Pancreas (tissue), 10 donors: ENCODE measurements around the gene CDH7. TPM values are rescaled to one million over a fixed set of nuclear protein-coding genes. Genes with fewer than 3 reads are reported as not detected.
A peak's percentile ranks its signal among the peaks of the same experiment; 100 is the strongest.

Experiments
- ATAC-seq, 4 donors: fragments of 200-7000 bp; cut with Tn5 transposase; one replicate each; pipeline versions ENCODE4 v1.8.0 to v1.9.1; 2020; ENCODE audit warnings: mild to moderate bottlenecking in 4 of 4, moderate library complexity in 4 of 4
- DNase-seq, 6 donors: peaks; one replicate each; pipeline ENCODE4 v3.0.0-alpha.2; 2020
- FAIRE-seq: peaks from 2 replicates; lab custom pipeline; 2012; peaks lifted over from hg19 to GRCh38; lab: Jason Lieb, UNC
- H3K27ac ChIP-seq, 4 donors: fragments of 200-600 bp; sonication (generic); 1 replicate in 3 of 4; 2 replicates in 1 of 4; pipeline versions ENCODE4 v1.5.0 to v1.8.0; 2020
- H3K27me3 ChIP-seq, 4 donors: fragments of 200-600 bp; one replicate each; pipeline ENCODE4 v1.8.0; 2021
- H3K36me3 ChIP-seq, 3 donors: fragments of 200-600 bp; sonication (generic) in 1 of 3; one replicate each; pipeline versions ENCODE4 v1.5.0 to v1.8.0; 2020 to 2021
- H3K4me1 ChIP-seq, 3 donors: fragments of 200-600 bp; one replicate each; pipeline ENCODE4 v1.8.0; 2021
- H3K4me3 ChIP-seq, 4 donors: fragments of 200-600 bp; sonication (generic) in 2 of 4; one replicate each; pipeline versions ENCODE4 v1.5.0 to v1.8.0; 2020 to 2021
- H3K9me3 ChIP-seq, 4 donors: fragments of 200-600 bp; one replicate each; pipeline ENCODE4 v1.8.0; 2021
- WGBS, 2 donors: extraction: QIAGEN DNeasy Blood & Tissue Kit; methylation state at CpG; one replicate each; pipeline ENCODE4 v1.1.7; 2013; 5-methylcytosine and 5-hydroxymethylcytosine counted together
- intact Hi-C, 3 donors: fragments of 100-400 bp; cut with DNase I; formaldehyde crosslinking; loops; one replicate each; pipeline versions ENCODE4 v1.11.1 to v1.14.2; 2022
- polyA plus RNA-seq, 2 donors: library from polyadenylated mRNA; stranded (reverse); fragments of 200-250 nt; gene quantifications; one replicate each; pipeline ENCODE4 v1.2.3, GENCODE V29; 2013
- total RNA-seq, 6 donors: library from RNA; stranded (reverse); fragmentation: NEBNext Ultra II Directional in 4 of 6; extraction: Animal tissue kit (Norgen Biotek cat#: 25700) in 4 of 6; gene quantifications; one replicate each; pipeline versions ENCODE4 v1.2.1 to v1.2.4, GENCODE V29; 2021 to 2023
- TF ChIP-seq, protein P1 (sequence below), 4 donors: fragments of 200-600 bp; sonication (generic) in 3 of 4; IDR thresholded peaks; one replicate each; pipeline versions ENCODE4 v1.5.0 to v1.8.0; 2021; ENCODE audit warnings: antibody characterized with exemption in 4 of 4
- donor health status: healthy with polysubstance abuse.
- donor health status: DM: no; HTN: no; CAD: no; lungs with moderate emphysema.
- donor health status: DM: no; HTN: no; CAD: no.
- donor health status: control.
- donor health status: control.
- donor health status: Bipolar disorder and iron deficiency.
- donor health status: DM: yes; HTN: yes; CAD: no.
- donor health status: DM: no; HTN: no; CAD: no.
- donor health status: DM: no; HTN: no; CAD: no.
- donor health status: DM: yes; HTN: yes; CAD: no.

The CDH7 gene
- total and polyA plus RNA-seq, 8 donors = not detected

- Histone ChIP-seq H3K36me3 (no peaks in the 10 kb centered on the region), H3K27ac (no peak overlapping the region), H3K4me3 (no peak overlapping the region), H3K27me3 (no peaks in the 10 kb centered on the region), H3K4me1 (no peaks in the 10 kb centered on the region), H3K9me3 (no peaks in the 10 kb centered on the region)
- no peak for ATAC-seq
- TF ChIP-seq, protein P1, sequence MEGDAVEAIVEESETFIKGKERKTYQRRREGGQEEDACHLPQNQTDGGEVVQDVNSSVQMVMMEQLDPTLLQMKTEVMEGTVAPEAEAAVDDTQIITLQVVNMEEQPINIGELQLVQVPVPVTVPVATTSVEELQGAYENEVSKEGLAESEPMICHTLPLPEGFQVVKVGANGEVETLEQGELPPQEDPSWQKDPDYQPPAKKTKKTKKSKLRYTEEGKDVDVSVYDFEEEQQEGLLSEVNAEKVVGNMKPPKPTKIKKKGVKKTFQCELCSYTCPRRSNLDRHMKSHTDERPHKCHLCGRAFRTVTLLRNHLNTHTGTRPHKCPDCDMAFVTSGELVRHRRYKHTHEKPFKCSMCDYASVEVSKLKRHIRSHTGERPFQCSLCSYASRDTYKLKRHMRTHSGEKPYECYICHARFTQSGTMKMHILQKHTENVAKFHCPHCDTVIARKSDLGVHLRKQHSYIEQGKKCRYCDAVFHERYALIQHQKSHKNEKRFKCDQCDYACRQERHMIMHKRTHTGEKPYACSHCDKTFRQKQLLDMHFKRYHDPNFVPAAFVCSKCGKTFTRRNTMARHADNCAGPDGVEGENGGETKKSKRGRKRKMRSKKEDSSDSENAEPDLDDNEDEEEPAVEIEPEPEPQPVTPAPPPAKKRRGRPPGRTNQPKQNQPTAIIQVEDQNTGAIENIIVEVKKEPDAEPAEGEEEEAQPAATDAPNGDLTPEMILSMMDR (IDR thresholded peaks at IDR 0.05) = no peak
- 66 to 80% methylated on average over 3 of the region's 3 CpGs for WGBS, 2 donors
- no peak for DNase-seq
- FAIRE-seq = no peak
- intact Hi-C loops = no loop called here
Measured at GRCh38 chr18:65919018-65919417, 168.2 kb downstream of the CDH7 start.

DNA sequence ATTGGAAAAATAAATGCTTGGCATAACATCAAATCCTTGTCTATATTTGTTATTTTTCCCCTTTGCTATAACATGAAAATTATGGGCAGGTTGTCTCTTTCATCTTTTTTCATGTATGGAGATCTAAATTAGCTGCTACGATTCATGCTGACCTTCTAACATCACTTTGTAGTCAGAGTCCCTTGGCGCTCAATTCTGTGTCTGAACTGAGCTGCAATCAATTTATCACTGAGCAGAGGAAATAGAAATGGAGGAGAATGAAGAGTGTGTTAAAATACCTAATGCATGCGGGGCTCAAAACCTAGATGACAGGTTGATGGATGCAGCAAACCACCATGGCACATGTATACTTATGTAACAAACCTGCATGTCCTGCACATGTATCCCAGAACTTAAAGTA, 168.9 kb downstream of the CDH7 start:
- FAIRE-seq = no peak
- no peaks in the 10 kb centered on the region for H3K27me3 ChIP-seq
- H3K4me3 ChIP-seq = no peak overlapping the region
- no peak for DNase-seq
- H3K36me3 ChIP-seq = no peaks in the 10 kb centered on the region
- H3K4me1 ChIP-seq = no peaks in the 10 kb centered on the region
- TF ChIP-seq, protein P1 (IDR thresholded peaks at IDR 0.05) = no peak
- no peak overlapping the region for H3K27ac ChIP-seq
- WGBS, 2 donors = 31 to 48% methylated on average over 3 of the region's 3 CpGs
- intact Hi-C loops = no loop called here
- ATAC-seq = no peak
- no peaks in the 10 kb centered on the region for H3K9me3 ChIP-seq

DNA sequence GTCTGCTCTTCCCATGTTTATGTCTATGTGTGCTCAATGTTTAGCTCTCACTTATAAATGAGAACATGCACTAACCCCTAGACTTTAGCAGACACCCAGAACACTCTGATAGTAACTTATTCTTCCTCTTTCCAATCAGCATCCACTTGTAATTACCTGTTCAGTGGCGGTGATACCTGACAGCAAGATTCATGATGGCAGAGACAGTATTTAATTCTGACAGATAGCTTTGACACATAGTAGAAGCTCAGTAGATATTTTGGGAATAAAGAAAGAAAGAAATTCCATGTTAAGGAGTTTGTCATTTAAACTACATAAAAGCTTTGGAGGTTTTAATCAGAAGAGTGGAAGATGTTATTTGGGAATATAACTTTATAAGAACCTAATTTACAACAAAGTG, 171.3 kb downstream of the CDH7 start:
- no peak for DNase-seq
- Histone ChIP-seq H3K4me1 (no peaks in the 10 kb centered on the region), H3K27ac (no peak overlapping the region), H3K27me3 (no peaks in the 10 kb centered on the region), H3K36me3 (no peaks in the 10 kb centered on the region), H3K4me3 (no peak overlapping the region), H3K9me3 (no peaks in the 10 kb centered on the region)
- TF ChIP-seq, protein P1 (IDR thresholded peaks at IDR 0.05) = no peak
- no peak for ATAC-seq
- intact Hi-C loops = no loop called here
- no peak for FAIRE-seq
- WGBS, 2 donors = 73 to 88% methylated on average over 1 of the region's 1 CpG

GRCh38 chr18:65924904-65925303, 174.1 kb downstream of the CDH7 start:
- Histone ChIP-seq H3K27me3 (no peaks in the 10 kb centered on the region), H3K27ac (no peak overlapping the region), H3K9me3 (no peaks in the 10 kb centered on the region), H3K36me3 (no peaks in the 10 kb centered on the region), H3K4me3 (no peak overlapping the region), H3K4me1 (no peaks in the 10 kb centered on the region)
- intact Hi-C loops = no loop called here
- WGBS, 2 donors = 32 to 45% methylated on average over 3 of the region's 3 CpGs
- TF ChIP-seq, protein P1 (IDR thresholded peaks at IDR 0.05) = no peak
- no peak for ATAC-seq
- no peak for DNase-seq
- no peak for FAIRE-seq

DNA sequence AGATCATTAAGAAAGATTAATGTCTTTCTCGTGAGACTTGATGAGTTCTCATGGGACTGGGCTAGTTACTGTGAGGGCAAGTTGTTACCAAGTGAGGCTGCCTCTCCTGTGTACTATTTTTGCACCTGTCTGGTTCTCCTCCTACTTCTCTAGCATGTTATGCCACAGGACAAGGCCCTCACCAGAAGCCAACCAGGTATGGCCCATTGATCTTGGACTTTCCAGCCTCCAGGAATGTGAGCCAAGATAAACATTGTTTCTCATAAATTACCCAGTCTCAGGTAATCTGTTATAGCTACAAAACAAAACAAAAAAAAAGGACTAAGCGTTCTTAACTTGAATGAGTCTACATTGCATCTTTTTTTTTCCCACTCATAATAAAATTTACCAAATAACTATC, 184.1 kb downstream of the CDH7 start:
- Histone ChIP-seq H3K9me3 (no peaks in the 10 kb centered on the region), H3K27ac (peak overlapping the region in 1 of 4 donors; percentile 61), H3K4me1 (peaks cover 0 to 11% (median 0%) of the 10 kb centered on the region in 3 donors), H3K36me3 (no peaks in the 10 kb centered on the region), H3K27me3 (no peaks in the 10 kb centered on the region), H3K4me3 (no peak overlapping the region)
- 8 to 20% methylated on average over 2 of the region's 2 CpGs for WGBS, 2 donors
- DNase-seq (peak in 4 of 6 donors; percentile 16 to 71 (median 41)), ATAC-seq (peak; percentile 91 to 97 (median 96)), FAIRE-seq (no peak)
- intact Hi-C loops = no loop called here
- TF ChIP-seq, protein P1 (IDR thresholded peaks at IDR 0.05) = no peak
